ENCODE results near the gene CADPS2.
"Not testable (repeated sequence)": the region's sequence is repeated elsewhere in the genome, so short reads cannot be mapped to it uniquely, and the experiment has no call there.

- TF ChIP-seq, protein P1, sequence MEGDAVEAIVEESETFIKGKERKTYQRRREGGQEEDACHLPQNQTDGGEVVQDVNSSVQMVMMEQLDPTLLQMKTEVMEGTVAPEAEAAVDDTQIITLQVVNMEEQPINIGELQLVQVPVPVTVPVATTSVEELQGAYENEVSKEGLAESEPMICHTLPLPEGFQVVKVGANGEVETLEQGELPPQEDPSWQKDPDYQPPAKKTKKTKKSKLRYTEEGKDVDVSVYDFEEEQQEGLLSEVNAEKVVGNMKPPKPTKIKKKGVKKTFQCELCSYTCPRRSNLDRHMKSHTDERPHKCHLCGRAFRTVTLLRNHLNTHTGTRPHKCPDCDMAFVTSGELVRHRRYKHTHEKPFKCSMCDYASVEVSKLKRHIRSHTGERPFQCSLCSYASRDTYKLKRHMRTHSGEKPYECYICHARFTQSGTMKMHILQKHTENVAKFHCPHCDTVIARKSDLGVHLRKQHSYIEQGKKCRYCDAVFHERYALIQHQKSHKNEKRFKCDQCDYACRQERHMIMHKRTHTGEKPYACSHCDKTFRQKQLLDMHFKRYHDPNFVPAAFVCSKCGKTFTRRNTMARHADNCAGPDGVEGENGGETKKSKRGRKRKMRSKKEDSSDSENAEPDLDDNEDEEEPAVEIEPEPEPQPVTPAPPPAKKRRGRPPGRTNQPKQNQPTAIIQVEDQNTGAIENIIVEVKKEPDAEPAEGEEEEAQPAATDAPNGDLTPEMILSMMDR (IDR thresholded peaks at IDR 0.05): not testable (repeated sequence)
- TF ChIP-seq ZFX (IDR thresholded peaks at IDR 0.05; ENCODE audit: borderline replicate concordance): not testable (repeated sequence)
These were observed 205.1 kb downstream of the CADPS2 start for GRCh38 chr7:122681186-122681585.
